ENCODE measurements around the gene AMD1. TPM values are rescaled to one million over a fixed set of nuclear protein-coding genes. Genes with fewer than 3 reads are reported as not detected.
"Not testable (repeated sequence)": the region's sequence is repeated elsewhere in the genome, so short reads cannot be mapped to it uniquely, and the experiment has no call there.

AMD1 gene
- total RNA-seq, 2 donors from 2014 or later, result 62.0 to 64.1 TPM

DNA sequence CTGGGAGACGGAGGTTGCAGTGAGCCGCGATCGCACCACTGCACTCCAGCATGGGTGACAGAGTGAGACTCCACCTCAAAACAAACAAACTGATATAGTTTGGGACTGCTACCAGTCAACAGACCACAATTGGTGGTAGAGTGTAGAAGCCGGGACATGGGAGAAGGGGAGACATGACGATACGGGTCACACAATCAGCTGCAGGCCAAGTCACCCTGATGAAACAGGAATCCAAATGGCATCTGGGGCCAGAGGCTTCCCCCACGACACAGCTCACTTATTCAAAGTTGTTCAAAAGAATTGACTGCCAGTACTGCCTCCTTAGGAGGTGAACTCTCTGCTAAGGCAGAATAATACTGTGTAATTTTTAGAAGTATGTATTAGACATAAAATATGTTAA lies 27.5 kb downstream of the AMD1 start:
- DNase-seq, result no peak
- intact Hi-C loops (cut with DNase I, micrococcal nuclease), result no loop called here
- ATAC-seq, result no peak

DNA sequence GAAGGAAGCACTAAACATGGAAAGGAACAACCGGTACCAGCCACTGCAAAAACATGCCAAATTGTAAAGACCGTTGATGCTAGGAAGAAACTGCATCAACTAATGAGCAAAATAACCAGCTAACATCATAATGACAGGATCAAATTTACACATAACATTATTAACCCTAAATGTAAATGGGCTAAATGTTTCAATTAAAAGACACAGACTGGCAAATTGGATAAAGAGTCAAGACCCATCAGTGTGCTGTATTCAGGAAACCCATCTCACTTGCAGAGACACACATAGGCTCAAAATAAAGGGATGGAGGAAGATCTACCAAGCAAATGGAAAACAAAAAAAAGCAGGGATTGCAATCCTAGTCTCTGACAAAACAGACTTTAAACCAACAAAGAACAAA lies 31.7 kb downstream of the AMD1 start:
- intact Hi-C loops (cut with DNase I, micrococcal nuclease); ATAC-seq; DNase-seq: not testable (repeated sequence)

DNA sequence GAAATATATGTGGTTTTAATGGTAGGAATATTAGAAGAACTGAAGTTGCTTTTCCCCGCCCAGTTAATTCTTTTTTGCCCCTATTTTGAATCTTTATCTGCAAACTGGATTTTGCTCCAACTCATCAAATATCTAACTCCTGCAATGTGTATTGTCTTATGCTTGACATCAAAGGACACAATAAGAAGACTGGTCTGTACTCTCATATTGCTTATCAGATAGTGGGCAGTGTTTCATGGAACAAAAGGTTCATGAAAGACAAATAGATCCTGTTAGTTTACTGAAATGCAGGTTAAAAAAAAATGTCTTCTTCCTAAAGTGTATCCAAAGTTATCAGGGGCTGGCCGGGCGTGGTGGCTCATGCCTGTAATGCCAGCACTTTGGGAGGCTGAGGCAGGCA lies 56.2 kb downstream of the AMD1 start:
- no peak for DNase-seq
- no peak for ATAC-seq
- intact Hi-C loops (cut with DNase I, micrococcal nuclease), result no loop called here

DNA sequence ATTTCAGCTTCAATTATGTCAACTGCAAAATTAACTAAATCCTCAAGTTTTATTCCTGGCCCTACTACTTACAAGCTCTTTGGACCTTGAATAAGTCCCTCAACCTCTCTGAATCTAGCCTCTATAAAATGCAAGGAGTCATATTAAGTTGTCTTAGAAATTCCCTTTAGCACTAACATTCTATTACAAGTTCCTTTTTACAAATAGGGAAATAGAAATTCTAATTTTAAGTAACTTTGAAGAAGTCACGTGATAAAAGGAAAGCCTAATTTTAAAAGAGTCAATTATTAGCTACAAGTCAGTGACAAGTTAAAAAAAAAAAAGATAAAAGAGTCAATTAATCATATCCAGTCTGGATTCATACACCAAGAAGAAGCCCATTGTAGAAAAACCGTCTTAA lies 59.3 kb downstream of the AMD1 start:
- DNase-seq (no peak), ATAC-seq (no peak)
- intact Hi-C loops (cut with DNase I, micrococcal nuclease), result no loop called here

DNA sequence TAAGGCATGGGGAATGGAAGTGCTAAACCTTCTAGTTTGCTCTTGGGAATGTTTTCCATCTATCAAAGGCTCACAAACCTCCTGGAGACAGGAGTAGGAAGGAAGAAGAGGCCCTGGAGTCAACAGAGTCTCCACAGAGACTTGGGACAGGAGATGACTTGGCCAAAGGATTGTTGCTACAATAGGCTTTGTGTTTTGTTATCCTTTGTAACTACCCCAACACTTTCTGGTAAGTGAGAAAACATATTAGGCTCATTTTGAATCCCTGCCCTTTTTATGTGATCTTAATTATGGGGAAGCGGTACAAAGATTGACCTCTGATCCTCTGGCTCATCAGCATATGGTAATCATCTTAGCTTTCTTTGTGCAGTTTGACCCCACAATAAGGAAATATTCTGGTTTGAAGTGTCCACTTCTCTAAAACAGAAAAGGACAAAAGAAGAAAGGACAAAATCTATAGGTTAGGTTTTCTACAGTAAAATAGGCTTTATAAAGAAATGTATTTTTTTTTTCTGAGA lies 59.9 kb downstream of the AMD1 start:
- intact Hi-C loops (cut with DNase I, micrococcal nuclease), result no loop called here
- ATAC-seq, result peak; percentile 74
- DNase-seq, result no peak

DNA sequence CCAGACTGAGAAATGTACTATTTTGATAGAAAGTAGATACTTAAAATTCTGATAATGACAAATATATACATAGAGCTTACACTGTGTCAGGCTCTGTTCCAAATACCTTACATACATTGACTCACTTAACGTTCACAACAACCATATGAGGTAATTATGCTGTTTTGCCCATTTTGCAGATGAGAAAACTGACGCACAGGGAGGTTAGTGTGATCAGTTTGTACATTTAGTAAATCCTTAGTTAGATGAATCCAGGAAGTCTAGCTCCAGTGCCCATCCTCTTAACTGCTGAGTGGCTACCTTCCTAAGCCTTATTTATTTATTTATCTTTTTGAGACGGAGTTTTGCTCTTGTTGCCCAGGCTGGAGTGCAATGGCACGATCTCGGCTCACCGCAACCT lies 60.6 kb downstream of the AMD1 start:
- intact Hi-C loops (cut with DNase I, micrococcal nuclease), result no loop called here
- no peak for ATAC-seq
- DNase-seq, result no peak

DNA sequence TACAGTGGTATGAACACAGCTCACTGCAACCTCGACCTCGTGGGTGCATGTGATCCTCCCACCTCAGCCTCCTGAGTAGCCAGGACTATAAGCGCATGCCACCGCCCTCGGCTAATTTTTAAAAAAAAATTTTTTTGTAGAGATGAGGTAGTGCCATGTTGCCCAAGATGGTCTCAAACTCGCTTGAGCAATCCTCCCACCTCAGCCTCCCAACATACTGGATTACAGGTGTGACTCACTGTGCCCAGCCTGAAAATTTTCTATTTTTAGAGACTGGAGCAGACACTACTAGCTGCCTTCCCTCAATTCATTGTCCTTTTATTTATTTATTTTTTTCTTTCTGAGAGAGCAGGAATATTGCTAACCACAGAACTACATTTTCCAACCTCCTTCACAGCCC lies 63.6 kb downstream of the AMD1 start:
- DNase-seq (no peak), ATAC-seq (no peak)
- intact Hi-C loops (cut with DNase I, micrococcal nuclease), result no loop called here

DNA sequence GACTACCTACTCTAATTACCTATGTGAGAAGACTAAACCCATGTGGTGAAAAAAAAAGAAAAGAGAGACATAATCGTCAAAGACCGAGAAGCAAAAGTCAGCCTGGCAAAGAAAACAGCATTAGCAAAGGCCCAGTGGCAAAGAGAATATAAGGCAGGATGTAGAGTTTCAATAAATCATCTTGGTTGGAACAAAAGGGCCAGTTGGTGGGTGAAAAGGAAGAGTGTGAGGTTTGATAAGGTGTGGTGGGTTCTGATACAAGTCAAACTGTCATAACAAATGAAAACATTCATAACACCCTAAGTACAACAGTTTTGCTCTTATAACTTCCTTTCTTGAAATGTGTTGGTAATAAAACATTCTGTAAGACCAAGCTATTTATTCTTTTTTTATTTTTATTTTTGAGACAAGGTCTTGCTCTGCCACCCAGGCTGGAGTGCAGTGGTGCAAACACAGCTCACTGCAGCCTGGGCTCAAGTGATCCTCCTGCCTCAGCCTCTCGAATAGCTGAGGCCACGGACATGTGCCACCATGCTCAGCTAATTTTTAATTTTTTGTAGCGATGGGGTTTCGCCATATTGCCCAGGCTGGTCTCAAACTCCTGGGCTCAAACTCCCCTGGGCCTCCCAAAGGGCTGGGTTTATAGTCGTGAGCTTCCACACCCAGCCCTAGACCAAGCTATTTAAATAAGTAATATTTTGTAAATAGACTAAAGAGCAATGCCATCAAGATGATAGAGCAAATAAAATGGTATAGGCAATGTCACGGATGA lies 65.0 kb downstream of the AMD1 start:
- intact Hi-C loops (cut with DNase I, micrococcal nuclease), result no loop called here
- no peak for ATAC-seq
- no peak for DNase-seq

DNA sequence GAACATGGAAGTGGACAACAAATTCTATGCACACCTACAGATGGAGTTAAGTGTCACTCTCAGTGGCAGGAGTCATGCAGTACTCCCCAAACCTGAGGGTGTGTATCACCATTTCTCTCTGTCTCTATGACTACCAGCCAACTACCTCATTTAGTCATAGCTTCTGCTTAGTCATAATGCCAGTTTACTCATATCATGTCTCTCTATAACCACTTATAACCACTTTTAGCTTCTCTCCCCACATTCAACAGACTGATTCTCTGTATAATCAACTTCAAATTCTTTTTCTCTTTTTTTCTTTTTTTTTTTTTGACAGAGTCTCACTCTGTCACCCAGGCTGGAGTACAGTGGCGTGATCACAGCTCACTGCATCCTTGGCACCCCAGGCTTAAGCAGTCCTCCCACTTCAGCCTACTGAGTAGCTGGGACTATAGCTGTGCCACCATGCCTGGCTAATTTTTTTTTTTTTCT lies 70.1 kb downstream of the AMD1 start:
- ATAC-seq (no peak), DNase-seq (no peak)
- intact Hi-C loops (cut with DNase I, micrococcal nuclease), result no loop called here

Other genes starting within 250 kb of the AMD1 start
- 10 to 100 TPM; 17.9 to 32.4 TPM for gene CDK19, start 59.3 kb upstream of the AMD1 start, total RNA-seq
- gene GTF3C6, start 83.9 kb downstream of the AMD1 start, total RNA-seq, result 10 to 100 TPM; 73.4 to 77.2 TPM
- 10 to 100 TPM; 13.1 to 15.4 TPM for gene RPF2, start 107.3 kb downstream of the AMD1 start, total RNA-seq
- gene SLC16A10, start 212.7 kb downstream of the AMD1 start, total RNA-seq, result 1 to 10 TPM; 4.0 TPM